LNCAP (cell line): ENCODE measurements around the gene PCDHA1.

ENCODE experiments used
- TF ChIP-seq, protein P1 (sequence below): fragments of 450-650 bp; IDR thresholded peaks from 2 replicates; pipeline ENCODE4 v1.5.1; 2017; ENCODE audit warnings: mild to moderate bottlenecking

PCDHA1 gene

DNA sequence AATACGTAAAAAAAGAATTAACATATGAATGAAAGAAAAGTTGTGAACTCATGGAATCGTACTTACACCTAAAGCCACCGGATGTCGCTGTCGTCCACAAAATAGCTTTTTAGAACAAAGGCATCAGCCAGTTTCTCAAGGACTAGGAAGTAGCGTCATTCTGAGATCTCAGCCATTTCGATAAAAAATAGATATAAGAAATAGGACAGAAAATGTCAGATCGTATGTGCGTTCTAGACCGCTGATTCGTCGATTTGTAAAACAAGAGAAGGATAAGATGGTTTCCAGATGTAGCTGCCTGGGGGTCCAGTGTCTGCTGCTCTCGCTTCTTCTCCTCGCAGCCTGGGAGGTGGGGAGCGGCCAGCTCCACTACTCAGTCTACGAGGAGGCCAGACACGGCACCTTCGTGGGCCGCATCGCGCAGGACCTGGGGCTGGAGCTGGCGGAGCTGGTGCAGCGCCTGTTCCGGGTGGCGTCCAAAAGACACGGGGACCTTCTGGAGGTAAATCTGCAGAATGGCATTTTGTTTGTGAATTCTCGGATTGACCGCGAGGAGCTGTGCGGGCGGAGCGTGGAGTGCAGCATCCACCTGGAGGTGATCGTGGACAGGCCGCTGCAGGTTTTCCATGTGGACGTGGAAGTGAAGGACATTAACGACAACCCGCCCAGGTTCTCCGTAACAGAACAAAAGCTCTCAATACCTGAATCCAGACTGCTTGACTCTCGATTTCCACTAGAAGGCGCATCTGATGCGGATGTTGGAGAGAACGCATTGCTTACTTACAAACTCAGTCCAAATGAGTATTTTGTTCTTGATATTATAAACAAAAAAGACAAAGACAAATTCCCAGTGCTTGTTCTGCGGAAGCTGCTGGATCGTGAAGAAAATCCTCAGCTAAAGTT, 70.1 kb downstream of the PCDHA1 start, which contains the start of gene PCDHA10:
Gene PCDHA10, plus strand, starts transcription at position 126 of the 903 bp plus-strand sequence. Its CDS starts 152 bp downstream, at position 278.
- TF ChIP-seq, protein P1, sequence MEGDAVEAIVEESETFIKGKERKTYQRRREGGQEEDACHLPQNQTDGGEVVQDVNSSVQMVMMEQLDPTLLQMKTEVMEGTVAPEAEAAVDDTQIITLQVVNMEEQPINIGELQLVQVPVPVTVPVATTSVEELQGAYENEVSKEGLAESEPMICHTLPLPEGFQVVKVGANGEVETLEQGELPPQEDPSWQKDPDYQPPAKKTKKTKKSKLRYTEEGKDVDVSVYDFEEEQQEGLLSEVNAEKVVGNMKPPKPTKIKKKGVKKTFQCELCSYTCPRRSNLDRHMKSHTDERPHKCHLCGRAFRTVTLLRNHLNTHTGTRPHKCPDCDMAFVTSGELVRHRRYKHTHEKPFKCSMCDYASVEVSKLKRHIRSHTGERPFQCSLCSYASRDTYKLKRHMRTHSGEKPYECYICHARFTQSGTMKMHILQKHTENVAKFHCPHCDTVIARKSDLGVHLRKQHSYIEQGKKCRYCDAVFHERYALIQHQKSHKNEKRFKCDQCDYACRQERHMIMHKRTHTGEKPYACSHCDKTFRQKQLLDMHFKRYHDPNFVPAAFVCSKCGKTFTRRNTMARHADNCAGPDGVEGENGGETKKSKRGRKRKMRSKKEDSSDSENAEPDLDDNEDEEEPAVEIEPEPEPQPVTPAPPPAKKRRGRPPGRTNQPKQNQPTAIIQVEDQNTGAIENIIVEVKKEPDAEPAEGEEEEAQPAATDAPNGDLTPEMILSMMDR, result peak; percentile 37

DNA sequence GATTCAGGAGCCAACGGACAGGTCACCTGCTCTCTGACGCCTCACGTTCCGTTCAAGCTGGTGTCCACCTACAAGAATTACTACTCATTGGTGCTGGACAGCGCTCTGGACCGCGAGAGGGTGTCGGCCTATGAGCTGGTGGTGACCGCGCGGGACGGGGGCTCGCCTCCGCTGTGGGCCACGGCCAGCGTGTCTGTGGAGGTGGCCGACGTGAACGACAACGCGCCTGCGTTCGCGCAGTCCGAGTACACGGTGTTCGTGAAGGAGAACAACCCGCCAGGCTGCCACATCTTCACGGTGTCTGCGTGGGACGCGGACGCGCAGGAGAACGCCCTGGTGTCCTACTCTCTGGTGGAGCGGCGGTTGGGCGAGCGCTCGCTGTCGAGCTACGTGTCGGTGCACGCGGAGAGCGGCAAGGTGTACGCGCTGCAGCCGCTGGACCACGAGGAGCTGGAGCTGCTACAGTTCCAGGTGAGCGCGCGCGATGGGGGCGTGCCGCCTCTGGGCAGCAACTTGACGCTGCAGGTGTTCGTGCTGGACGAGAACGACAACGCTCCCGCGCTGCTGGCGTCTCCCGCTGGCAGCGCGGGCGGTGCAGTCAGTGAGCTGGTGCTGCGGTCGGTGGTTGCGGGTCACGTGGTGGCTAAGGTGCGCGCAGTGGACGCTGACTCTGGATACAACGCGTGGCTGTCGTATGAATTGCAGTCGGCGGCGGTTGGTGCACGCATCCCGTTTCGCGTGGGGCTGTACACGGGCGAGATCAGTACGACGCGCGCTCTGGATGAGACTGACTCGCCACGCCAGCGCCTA, 71.4 kb downstream of the PCDHA1 start:
- TF ChIP-seq, protein P1, result no peak

DNA sequence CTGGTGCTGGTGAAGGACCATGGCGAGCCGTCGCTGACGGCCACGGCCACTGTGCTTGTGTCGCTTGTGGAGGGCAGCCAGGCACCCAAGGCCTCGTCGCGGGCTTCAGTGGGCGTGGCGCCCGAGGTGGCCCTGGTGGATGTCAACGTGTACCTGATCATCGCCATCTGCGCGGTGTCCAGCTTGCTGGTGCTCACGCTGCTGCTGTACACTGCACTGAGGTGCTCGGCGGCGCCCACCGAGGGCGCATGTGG, 72.0 kb downstream of the PCDHA1 start:
- TF ChIP-seq, protein P1, result no peak

DNA sequence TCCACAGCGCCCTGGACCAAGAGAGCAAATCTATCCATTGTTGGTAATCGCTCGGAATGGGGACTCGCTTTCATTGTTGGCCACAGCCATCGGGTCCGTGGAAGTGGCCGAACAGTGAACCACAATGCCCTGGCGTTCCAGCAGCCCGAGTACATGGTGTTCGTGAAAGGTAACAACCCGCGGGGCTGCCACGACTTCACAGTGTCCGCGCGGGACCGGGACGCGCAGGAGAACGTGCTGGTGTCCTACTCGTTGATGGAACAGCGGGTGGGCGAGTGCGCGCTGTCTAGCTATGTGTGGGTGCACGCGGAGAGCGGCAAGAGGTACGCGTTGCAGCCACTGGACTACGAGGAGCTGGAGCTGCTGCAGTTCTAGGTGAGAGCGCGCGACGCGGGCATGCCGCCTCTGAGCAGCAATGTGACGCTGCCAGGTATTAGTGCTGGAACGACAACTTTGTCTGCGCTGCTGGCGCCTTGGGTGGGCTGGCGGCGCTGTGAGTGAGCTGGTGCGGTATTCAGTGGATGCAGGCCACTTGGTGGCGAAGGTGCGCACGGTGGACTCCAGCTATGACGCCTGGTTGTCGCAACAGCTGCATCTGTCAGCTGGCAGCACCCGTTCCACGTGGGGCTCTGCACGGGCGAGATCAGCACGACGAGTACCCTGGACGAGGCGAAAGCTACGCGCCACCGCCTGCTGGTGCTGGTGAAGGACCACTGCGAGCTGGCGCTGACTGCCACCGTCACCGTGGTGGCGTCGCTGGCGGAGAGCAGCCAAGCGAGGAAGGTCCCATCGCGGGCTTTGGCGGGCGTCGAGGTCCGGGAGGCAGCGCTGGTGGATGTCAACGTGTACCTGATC, 76.7 kb downstream of the PCDHA1 start:
- TF ChIP-seq, protein P1, result no peak

DNA sequence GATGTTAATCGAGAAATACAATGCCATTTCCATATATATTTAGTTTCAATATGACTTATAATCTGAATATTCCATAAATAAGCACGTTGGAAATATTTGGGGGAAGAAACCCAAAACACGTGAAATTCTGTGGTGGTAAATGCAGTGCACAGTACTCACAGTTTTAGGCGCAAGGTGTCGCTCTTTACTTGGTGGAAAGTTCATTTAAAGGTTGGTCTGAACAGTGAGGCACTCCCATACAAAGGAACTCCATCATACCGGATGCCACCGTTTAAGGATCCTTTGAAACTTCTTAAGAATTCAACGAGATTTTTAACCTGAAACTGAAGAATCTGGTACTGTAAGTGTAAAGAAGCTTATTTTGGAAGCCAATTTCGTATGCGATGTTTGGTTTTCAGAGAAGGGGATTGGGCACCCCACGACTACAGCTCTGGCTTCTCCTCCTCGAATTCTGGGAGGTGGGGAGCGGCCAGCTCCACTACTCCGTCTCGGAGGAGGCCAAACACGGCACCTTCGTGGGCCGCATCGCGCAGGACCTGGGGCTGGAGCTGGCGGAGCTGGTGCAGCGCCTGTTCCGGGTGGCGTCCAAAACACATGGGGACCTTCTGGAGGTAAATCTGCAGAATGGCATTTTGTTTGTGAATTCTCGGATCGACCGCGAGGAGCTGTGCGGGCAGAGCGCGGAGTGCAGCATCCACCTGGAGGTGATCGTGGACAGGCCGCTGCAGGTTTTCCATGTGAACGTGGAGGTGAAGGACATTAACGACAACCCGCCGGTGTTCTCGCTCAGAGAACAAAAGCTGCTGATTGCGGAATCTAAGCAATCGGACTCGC, 83.0 kb downstream of the PCDHA1 start, which contains the start of gene PCDHA11:
Gene PCDHA11, plus strand, starts transcription at position 237 of the 834 bp plus-strand sequence. Its CDS starts 147 bp downstream, at position 384.
- TF ChIP-seq, protein P1, result peak; percentile 56

DNA sequence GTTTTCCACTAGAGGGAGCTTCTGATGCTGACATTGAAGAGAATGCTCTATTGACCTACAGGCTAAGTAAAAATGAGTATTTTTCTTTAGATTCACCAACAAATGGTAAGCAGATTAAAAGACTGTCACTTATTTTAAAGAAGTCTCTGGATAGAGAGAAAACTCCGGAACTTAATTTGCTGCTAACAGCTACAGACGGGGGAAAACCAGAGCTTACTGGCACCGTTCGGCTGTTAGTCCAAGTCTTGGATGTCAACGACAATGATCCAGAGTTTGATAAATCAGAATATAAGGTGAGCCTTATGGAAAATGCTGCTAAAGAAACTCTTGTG, 83.6 kb downstream of the PCDHA1 start:
- TF ChIP-seq, protein P1, result no peak; the same call in 1 of the 2 replicates
